Stimulated activated CD4-positive, alpha-beta T cell treated with anti-CD3 and anti-CD28 coated beads, Interleukin-12 subunit alpha, Interleukin-12 subunit beta, amount 100 ng/mL, for 48 hours (primary cell): ENCODE measurements around the gene TJAP1.
"Not testable (repeated sequence)": the region's sequence is repeated elsewhere in the genome, so short reads cannot be mapped to it uniquely, and the experiment has no call there.

ENCODE experiments used
- DNase-seq, 3 donors: peaks; one replicate each; pipeline ENCODE4 v3.0.0-alpha.2; 2020; ENCODE audit warnings: low read depth in 2 of 3, low spot score in 1 of 3

Gene TJAP1

DNA sequence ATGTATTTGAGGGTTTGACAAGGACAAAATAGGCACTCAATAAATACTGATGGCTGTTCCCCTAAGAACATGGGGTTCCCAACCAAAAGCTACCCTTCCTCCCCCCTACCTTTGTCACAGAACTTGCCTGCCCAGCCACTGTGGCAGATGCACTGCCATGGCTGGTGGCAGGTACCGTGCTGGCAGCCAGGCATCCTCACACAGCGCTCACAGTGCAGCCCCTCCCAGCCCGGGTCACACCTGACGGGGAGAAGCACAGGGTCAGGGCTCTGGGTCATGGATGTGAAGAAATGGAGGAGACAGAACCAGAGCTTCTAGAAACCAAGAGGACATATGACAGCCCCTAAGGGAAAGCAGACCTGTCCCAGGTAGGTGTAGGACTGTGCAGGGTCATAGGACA lies 24.5 kb upstream of the TJAP1 start:
- no peak for DNase-seq

DNA sequence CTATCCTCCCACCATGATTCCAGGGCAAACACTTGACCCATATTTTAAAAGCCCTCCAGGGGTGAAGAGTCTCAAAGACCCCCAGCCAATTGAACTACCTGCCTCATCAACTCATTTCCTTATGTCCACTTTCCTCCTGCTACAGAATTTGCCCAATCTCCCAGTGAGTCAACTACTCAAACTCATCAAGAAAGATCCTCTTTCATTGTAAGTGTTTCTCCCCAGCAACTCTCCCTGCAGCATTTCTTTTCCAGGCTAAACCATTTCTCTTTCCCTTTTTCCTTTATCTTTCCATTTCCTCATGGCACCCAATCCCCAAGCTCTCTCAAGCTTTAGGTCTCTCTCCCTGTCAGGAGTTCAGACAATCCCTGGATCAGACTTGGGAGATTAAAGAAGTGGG lies 23.5 kb upstream of the TJAP1 start:
- no peak for DNase-seq

DNA sequence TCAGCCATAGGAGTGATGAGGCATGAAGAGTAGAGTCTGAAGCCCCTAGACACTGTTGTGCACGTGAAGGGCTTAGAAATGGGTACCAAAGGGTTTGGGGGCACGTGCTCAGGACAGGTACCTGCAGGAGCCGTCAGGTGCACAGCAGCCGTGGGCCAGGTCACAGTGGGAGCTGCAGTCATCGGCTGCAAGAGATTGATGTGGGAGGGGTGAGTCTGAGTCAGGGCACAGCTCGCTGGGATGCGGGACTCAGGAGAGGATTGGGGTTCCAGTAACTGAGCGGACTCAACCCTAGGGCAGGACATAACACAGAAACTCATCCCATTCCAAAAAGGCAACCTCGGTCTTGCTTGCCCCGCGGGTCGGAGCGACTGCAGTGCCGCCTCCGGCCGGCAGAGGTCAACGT lies 23.1 kb upstream of the TJAP1 start:
- DNase-seq: peak; percentile 32 to 63 (median 59)

DNA sequence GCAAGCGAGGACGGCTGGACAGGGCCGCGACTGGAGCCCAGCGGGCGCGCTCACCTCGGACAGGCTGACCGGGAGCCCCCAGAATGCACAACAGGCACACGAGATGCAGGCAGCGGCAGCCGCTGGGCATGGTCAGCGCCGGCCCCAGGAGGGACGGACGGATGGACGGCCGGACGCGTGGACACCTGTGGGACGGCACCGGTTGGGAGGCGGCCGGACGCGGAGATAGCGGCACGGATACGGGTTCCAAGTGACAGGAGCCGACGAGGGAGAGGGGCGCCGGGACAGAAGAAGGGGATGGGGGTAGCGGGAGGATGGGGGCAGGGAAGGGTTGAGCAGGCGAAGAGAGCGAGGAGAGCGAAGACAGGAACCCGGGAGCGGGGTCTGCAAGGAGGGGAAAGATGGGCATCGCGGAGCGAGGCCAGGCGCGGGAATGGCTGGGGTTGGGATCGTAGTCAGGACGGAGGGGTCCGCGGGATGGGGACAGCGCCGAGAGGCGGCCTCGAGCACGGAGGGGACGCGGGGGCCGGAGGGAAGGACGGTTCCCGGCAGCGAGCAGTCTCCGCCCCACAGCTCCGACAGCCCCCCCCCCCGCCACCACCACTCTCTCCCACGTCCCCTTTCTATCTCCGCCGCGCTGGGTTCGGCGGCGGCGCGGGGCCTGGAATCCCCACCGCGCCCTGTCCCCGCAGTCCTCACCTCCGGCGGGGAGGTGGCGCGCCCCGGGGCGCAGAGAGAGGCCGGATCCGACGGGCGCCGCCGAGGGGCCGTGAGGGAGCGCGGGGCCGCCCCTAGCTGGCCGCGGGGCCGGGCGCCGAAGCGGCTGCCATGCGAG lies 22.5 kb upstream of the TJAP1 start:
- peak in 1 of 3 donors; percentile 16 for DNase-seq

DNA sequence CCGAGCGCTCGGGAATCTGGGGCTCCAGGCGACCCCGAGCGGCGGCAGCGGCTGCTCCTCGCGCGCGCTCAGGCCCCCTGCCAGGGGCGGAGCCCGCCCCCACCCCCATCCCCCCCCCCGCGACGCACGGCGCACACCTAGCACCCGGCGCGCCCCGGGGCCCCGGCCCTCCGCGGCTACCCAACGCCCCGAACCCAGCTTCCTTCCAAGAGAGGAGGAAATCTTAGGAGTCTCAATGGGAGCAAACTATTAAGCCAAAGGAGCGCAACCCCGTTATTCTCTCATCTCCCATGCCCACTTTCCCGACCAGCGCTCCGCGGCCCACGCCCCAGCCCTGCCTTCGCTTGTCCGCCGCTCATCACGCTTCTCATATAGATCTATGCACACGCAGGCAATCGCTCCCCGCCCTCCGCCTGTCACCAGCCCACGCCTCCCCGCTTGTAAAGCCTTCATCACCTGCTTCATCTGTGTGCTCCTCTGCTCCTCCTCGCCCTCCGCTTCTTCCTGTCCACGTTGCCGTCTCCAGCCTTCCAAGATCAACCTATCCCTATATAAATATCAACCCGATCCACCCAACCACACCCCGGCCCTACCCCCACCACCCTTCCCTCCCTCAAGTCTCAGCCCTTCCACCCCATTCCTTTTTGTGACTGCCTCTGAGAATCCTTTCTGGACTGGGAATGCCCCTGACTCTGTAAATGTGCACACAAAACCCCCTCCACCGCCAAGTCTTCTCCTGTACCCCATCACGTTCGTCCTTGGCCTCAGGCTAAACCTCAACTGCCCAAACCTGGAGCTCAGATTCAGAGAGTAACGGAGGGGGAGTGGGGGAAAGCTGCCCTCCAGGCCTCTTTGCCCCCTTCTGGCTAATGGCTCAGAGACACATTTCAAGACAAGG lies 21.6 kb upstream of the TJAP1 start, which contains the start of gene DLK2:
TSS of gene DLK2 (minus strand) at position 18 of the 898 bp plus-strand sequence. CDS start 723 bp downstream, outside the sequence.
- peak in 2 of 3 donors; percentile 20 to 45 for DNase-seq

GRCh38 chr6:43457643-43458042 lies 19.7 kb upstream of the TJAP1 start:
- DNase-seq: no peak

DNA sequence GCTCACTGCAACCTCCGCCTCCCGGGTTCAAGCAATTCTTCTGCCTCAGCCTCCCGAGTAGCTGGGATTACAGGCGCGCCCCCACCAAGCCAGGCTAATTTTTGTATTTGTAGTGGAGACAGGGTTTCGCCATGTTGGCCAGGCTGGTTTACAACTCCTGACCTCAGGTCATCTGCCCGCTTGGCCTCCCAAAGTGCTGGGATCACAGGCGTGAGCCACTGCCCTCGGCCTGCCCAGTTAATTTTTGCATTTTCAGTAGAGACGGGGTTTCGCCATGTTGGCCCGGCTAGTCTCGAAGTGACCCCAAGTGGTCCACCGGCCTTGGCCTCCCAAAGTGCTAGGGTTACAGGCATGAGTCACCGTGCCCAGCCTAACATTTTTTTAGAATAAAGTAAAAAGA lies 19.2 kb upstream of the TJAP1 start:
- not testable (repeated sequence) for DNase-seq

DNA sequence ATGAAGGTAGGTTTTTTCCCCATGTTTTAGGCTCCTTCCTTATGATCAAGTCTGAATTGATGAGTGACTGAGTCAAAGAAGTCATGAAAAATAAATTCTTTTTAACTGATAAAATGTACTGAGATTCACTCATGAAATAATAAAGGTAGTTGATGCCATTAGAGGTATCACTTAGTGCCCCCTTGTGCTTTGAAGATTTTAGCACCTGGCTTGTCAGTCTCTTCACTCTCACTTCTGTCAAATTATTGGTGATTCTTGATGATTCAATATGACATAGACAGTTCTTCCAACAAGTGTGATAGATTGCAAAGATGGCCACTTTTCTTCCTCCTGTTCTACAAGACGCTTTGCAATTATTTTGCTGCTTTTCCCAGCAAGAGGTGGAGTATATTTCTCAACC lies 17.8 kb upstream of the TJAP1 start:
- DNase-seq: no peak

DNA sequence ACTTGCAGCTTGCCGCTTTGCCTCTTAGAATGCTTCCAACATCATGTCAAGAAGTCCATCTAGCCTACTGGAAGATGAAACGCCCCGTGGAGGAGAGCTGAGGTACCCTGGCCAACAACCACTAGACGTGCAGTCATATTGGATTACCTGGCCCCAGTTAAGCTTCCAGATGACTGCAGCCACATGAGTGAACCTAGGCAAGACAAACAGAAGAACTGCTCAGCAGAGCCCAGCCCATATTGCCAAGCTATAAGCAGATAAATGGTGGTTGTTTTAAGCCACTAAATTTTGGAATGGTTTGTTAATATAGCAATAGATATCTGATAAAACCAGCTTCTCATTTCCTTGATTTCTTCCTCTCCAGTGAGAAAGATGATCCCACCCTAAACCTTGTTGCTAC lies 17.3 kb upstream of the TJAP1 start:
- DNase-seq: no peak

- no peak for DNase-seq
Observed at GRCh38 chr6:43461936-43462335, 15.4 kb upstream of the TJAP1 start.

GRCh38 chr6:43464337-43464736 lies 13.0 kb upstream of the TJAP1 start:
- DNase-seq: no peak

GRCh38 chr6:43465948-43466347 lies 11.4 kb upstream of the TJAP1 start:
- DNase-seq: no peak

- DNase-seq: not testable (repeated sequence)
Observed at GRCh38 chr6:43467265-43467664, 10.1 kb upstream of the TJAP1 start.

- DNase-seq: no peak
Observed at GRCh38 chr6:43467752-43468151, 9.6 kb upstream of the TJAP1 start.

GRCh38 chr6:43468240-43468639 lies 9.1 kb upstream of the TJAP1 start:
- DNase-seq: no peak

- DNase-seq: no peak
Observed at GRCh38 chr6:43468748-43469681, 8.4 kb upstream of the TJAP1 start.

- no peak for DNase-seq
Observed at GRCh38 chr6:43469947-43470346, 7.4 kb upstream of the TJAP1 start.

DNA sequence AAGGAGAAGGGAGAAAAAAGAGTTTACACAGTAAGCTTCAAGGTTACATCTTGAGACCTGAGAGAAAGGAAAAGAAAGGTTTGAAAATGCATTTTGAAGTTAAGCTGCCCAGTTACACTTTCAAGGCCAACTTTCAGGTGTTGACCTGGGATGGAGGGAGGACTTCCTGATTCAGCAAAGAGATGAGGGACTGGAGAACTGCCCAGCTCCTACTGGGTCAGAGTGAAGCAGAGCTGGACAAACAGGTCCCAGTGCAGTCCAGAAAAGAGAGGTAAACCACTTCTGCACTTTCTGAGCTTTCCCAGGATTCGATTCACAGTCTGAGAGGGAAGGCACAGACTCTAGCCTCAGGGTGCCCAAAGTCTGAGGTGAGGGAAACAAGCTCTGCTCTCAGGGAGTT lies 6.0 kb upstream of the TJAP1 start:
- DNase-seq: no peak

GRCh38 chr6:43472515-43472914 lies 4.9 kb upstream of the TJAP1 start:
- DNase-seq: no peak

GRCh38 chr6:43475516-43475915 lies 1.9 kb upstream of the TJAP1 start:
- DNase-seq: no peak

- DNase-seq: no peak
Observed at GRCh38 chr6:43476746-43477145, 624 bp upstream of the TJAP1 start.
